ENCODE measurements around the gene CCSER2. TPM values are rescaled to one million over a fixed set of nuclear protein-coding genes. Genes with fewer than 3 reads are reported as not detected.

Gene CCSER2
- total RNA-seq, 1 experiment from 2014 or later, result 56.6 TPM

GRCh38 chr10:84499846-84500245 lies 171.5 kb downstream of the CCSER2 start:
- Histone ChIP-seq H3K9me3 (ENCODE audit: insufficient read depth, low read depth) (no peaks in the 10 kb centered on the region), H3K27ac (no peak overlapping the region), H3K4me1 (replicated peaks; ENCODE audit: insufficient read depth) (peaks cover 41% of the 10 kb centered on the region), H3F3A (ENCODE audit: insufficient read depth, low read depth) (peaks cover 7% of the 10 kb centered on the region), H3K79me2 (ENCODE audit: low read depth) (peaks cover 5% of the 10 kb centered on the region), H4K20me1 (ENCODE audit: insufficient read depth) (no peaks in the 10 kb centered on the region), H3K4me3 (no peak overlapping the region), H3K9me2 (ENCODE audit: insufficient read depth) (0 out of 2 replicates have a peak, but pooled peaks cover 3% of the 10 kb centered on the region), H2AFZ (no peak overlapping the region), H3K36me3 (ENCODE audit: low read depth) (no peaks in the 10 kb centered on the region), H3K27me3 (ENCODE audit: insufficient read depth, low read depth) (no peaks in the 10 kb centered on the region), H3K4me2 (no peak overlapping the region)
- intact Hi-C loops (cut with micrococcal nuclease; ENCODE audit: unreplicated experiment), result no loop called here
- BruUV-seq (replicated peaks), result no TSS peak
- ChIA-PET POLR2A (ENCODE audit: unreplicated experiment) (no interaction called here), CTCF (interaction anchor here (0.6 kb wide), 1 partner anchor 124 kb away, joined by 3 read pairs; no protein-coding TSS in a partner anchor)
- DNase-seq, result no peak
- TF ChIP-seq EZH2 (IDR thresholded peaks at IDR 0.05; ENCODE audit: low read depth), result no peak
- no peak for TF ChIP-seq CTCF (conservative IDR thresholded peaks at IDR 0.05)

- no peak overlapping the region for H3K4me3 ChIP-seq
- no peaks in the 10 kb centered on the region for H3K27me3 ChIP-seq (ENCODE audit: insufficient read depth, low read depth)
- no peak for TF ChIP-seq EZH2 (IDR thresholded peaks at IDR 0.05; ENCODE audit: low read depth)
- TF ChIP-seq CTCF (conservative IDR thresholded peaks at IDR 0.05), result no peak
- H4K20me1 ChIP-seq (ENCODE audit: insufficient read depth), result no peaks in the 10 kb centered on the region
- H3K4me1 ChIP-seq (replicated peaks; ENCODE audit: insufficient read depth), result peaks cover under 1% of the 10 kb centered on the region; the same call in 1 of the 2 replicates
- H3K4me2 ChIP-seq, result no peak overlapping the region
- no peaks in the 10 kb centered on the region for H3K79me2 ChIP-seq (ENCODE audit: low read depth)
- no peak for DNase-seq
- no peaks in the 10 kb centered on the region for H3F3A ChIP-seq (ENCODE audit: insufficient read depth, low read depth)
- CTCF ChIA-PET, result interaction anchor here (0.5 to 1.2 kb wide), 2 partner anchors 18 to 80 kb away, joined by 3 read pairs; no protein-coding TSS in a partner anchor
- POLR2A ChIA-PET (ENCODE audit: unreplicated experiment), result no interaction called here
- intact Hi-C loops (cut with micrococcal nuclease; ENCODE audit: unreplicated experiment), result no loop called here
- no peaks in the 10 kb centered on the region for H3K9me2 ChIP-seq (ENCODE audit: insufficient read depth)
- no TSS peak for BruUV-seq (replicated peaks)
- no peaks in the 10 kb centered on the region for H3K9me3 ChIP-seq (ENCODE audit: insufficient read depth, low read depth)
- H2AFZ ChIP-seq, result no peak overlapping the region
- H3K36me3 ChIP-seq (ENCODE audit: low read depth), result no peaks in the 10 kb centered on the region
- H3K27ac ChIP-seq, result no peak overlapping the region
Observed at GRCh38 chr10:84510121-84510520, 181.7 kb downstream of the CCSER2 start.

- BruUV-seq (replicated peaks), result no TSS peak
Observed at GRCh38 chr10:84511106-84511505, 182.7 kb downstream of the CCSER2 start.

More at GRCh38 chr10:84511106-84511505, 182.7 kb downstream of the CCSER2 start:
- H3F3A ChIP-seq (ENCODE audit: insufficient read depth, low read depth), result no peaks in the 10 kb centered on the region
- no peaks in the 10 kb centered on the region for H4K20me1 ChIP-seq (ENCODE audit: insufficient read depth)
- CTCF ChIA-PET, result no interaction called here
- no peaks in the 10 kb centered on the region for H3K9me2 ChIP-seq (ENCODE audit: insufficient read depth)
- H2AFZ ChIP-seq, result no peak overlapping the region
- no peaks in the 10 kb centered on the region for H3K27me3 ChIP-seq (ENCODE audit: insufficient read depth, low read depth)
- H3K79me2 ChIP-seq (ENCODE audit: low read depth), result no peaks in the 10 kb centered on the region
- intact Hi-C loops (cut with micrococcal nuclease; ENCODE audit: unreplicated experiment), result no loop called here
- no peaks in the 10 kb centered on the region for H3K9me3 ChIP-seq (ENCODE audit: insufficient read depth, low read depth)
- TF ChIP-seq EZH2 (IDR thresholded peaks at IDR 0.05; ENCODE audit: low read depth) (no peak), CTCF (conservative IDR thresholded peaks at IDR 0.05) (no peak)
- DNase-seq, result no peak
- no peak overlapping the region for H3K27ac ChIP-seq
- no peaks in the 10 kb centered on the region for H3K4me1 ChIP-seq (replicated peaks; ENCODE audit: insufficient read depth)
- H3K4me2 ChIP-seq, result no peak overlapping the region
- H3K36me3 ChIP-seq (ENCODE audit: low read depth), result no peaks in the 10 kb centered on the region
- POLR2A ChIA-PET (ENCODE audit: unreplicated experiment), result no interaction called here
- H3K4me3 ChIP-seq, result no peak overlapping the region
